Measurements from ENCODE around the gene ATP8A2. TPM values are rescaled to one million over a fixed set of nuclear protein-coding genes. Genes with fewer than 3 reads are reported as not detected.

ATP8A2 gene
- total RNA-seq, 2 experiments from 2014 or later = 1.1 to 1.2 TPM

- POLR2A ChIA-PET = no interaction called here
- Mint-ChIP-seq H3K27ac (no peak overlapping the region), H3K9me3 (ENCODE audit: insufficient read depth) (no peaks in the 10 kb centered on the region), H3K4me3 (no peak overlapping the region), H3K4me1 (ENCODE audit: low read depth) (peaks cover 17% of the 10 kb centered on the region), H3K27me3 (ENCODE audit: low read depth) (peaks cover 9% of the 10 kb centered on the region), H3K36me3 (ENCODE audit: low read depth) (no peaks in the 10 kb centered on the region)
- ATAC-seq (no peak), DNase-seq (no peak)
- CTCF ChIA-PET = no interaction called here
Measured at GRCh38 chr13:25756912-25757311, 385.1 kb downstream of the ATP8A2 start.

- Mint-ChIP-seq H3K27ac (no peak overlapping the region), H3K4me3 (no peak overlapping the region), H3K27me3 (ENCODE audit: low read depth) (peaks cover 9% of the 10 kb centered on the region), H3K4me1 (ENCODE audit: low read depth) (peaks cover 11% of the 10 kb centered on the region), H3K9me3 (ENCODE audit: insufficient read depth) (peaks cover 2% of the 10 kb centered on the region), H3K36me3 (ENCODE audit: low read depth) (no peaks in the 10 kb centered on the region)
- ATAC-seq (no peak), DNase-seq (no peak)
- ChIA-PET CTCF (no interaction called here), POLR2A (no interaction called here)
Measured at GRCh38 chr13:25761041-25761440, 389.3 kb downstream of the ATP8A2 start.

GRCh38 chr13:25762281-25762680, 390.5 kb downstream of the ATP8A2 start:
- Mint-ChIP-seq H3K4me3 (no peak overlapping the region), H3K27me3 (ENCODE audit: low read depth) (peaks cover 9% of the 10 kb centered on the region), H3K4me1 (ENCODE audit: low read depth) (peaks cover 11% of the 10 kb centered on the region), H3K27ac (no peak overlapping the region), H3K36me3 (ENCODE audit: low read depth) (no peaks in the 10 kb centered on the region), H3K9me3 (ENCODE audit: insufficient read depth) (peaks cover 3% of the 10 kb centered on the region)
- ChIA-PET CTCF (no interaction called here), POLR2A (no interaction called here)
- no peak for DNase-seq
- no peak for ATAC-seq

DNA sequence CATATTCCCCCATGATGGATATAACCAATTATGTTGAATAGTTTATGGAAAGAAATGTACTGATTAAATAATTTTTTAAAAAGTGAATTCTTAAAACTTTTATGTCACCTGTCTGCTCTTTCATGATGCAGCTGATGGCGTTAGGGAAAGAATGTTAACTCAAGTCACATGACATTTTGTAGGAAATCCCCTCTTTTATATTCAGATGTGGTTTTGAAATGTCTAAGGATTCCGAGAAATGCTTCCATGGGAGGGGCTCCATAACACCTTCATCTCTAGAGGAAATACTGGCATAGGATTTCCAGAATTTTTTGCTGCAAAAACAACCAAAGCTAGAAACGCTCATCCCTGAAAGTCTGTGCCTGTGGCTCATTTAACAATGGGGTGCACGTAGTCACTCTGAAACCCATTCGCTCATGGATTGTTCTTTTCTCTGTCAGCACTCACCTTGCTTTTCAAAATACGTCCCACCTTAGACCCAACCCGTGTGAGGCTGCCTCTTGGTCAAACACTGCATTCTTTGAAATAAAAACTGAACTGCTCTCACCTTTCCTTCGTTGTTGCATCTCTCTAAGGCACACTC, 391.1 kb downstream of the ATP8A2 start:
- ATAC-seq (no peak), DNase-seq (no peak)
- no peaks in the 10 kb centered on the region for H3K36me3 Mint-ChIP-seq (ENCODE audit: low read depth)
- no peak overlapping the region for H3K4me3 Mint-ChIP-seq
- H3K27me3 Mint-ChIP-seq (ENCODE audit: low read depth) = peaks cover 9% of the 10 kb centered on the region
- peaks cover 3% of the 10 kb centered on the region for H3K9me3 Mint-ChIP-seq (ENCODE audit: insufficient read depth)
- POLR2A ChIA-PET = no interaction called here
- no peak overlapping the region for H3K27ac Mint-ChIP-seq
- peaks cover 11% of the 10 kb centered on the region for H3K4me1 Mint-ChIP-seq (ENCODE audit: low read depth)
- CTCF ChIA-PET = no interaction called here

DNA sequence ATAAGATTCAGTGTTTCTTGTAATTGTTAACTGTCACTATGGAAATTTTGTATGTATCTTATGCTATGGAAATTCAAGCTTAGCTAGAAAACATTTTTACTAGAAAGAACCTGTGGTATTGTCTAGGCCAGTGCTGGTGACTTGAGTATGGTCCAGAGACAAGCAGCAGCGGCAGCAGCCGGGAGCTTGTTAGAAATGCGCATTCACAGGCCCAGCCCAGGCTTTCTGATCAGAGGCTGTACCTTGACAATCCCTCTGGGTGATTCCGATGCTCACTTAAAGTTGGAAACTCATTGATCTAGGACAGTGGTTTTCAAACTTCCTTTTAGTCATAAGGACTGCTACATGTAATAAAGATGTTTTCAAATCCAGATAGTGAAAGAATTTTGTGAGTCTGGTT, 392.6 kb downstream of the ATP8A2 start:
- ATAC-seq (no peak), DNase-seq (no peak)
- Mint-ChIP-seq H3K4me1 (ENCODE audit: low read depth) (peaks cover 11% of the 10 kb centered on the region), H3K9me3 (ENCODE audit: insufficient read depth) (peaks cover 3% of the 10 kb centered on the region), H3K36me3 (ENCODE audit: low read depth) (no peaks in the 10 kb centered on the region), H3K4me3 (no peak overlapping the region), H3K27ac (no peak overlapping the region), H3K27me3 (ENCODE audit: low read depth) (no peaks in the 10 kb centered on the region)
- POLR2A ChIA-PET = interaction anchor here (1.1 kb wide), 1 partner anchor 293 kb away, joined by 4 read pairs; no protein-coding TSS in a partner anchor
- CTCF ChIA-PET = interaction anchor here (1.5 kb wide), 1 partner anchor 27 kb away, joined by 3 read pairs; no protein-coding TSS in a partner anchor

GRCh38 chr13:25765266-25765665, 393.5 kb downstream of the ATP8A2 start:
- ChIA-PET POLR2A (no interaction called here), CTCF (interaction anchor here (1.5 kb wide), 1 partner anchor 26 kb away, joined by 3 read pairs; no protein-coding TSS in a partner anchor)
- no peaks in the 10 kb centered on the region for H3K27me3 Mint-ChIP-seq (ENCODE audit: low read depth)
- H3K27ac Mint-ChIP-seq = no peak overlapping the region
- H3K36me3 Mint-ChIP-seq (ENCODE audit: low read depth) = no peaks in the 10 kb centered on the region
- no peak for DNase-seq
- peaks cover 11% of the 10 kb centered on the region for H3K4me1 Mint-ChIP-seq (ENCODE audit: low read depth)
- ATAC-seq = no peak
- H3K4me3 Mint-ChIP-seq = no peak overlapping the region
- H3K9me3 Mint-ChIP-seq (ENCODE audit: insufficient read depth) = peaks cover 3% of the 10 kb centered on the region

GRCh38 chr13:25766576-25766975, 394.8 kb downstream of the ATP8A2 start:
- DNase-seq (no peak), ATAC-seq (no peak)
- H3K4me3 Mint-ChIP-seq = no peak overlapping the region
- H3K4me1 Mint-ChIP-seq (ENCODE audit: low read depth) = peaks cover 11% of the 10 kb centered on the region
- ChIA-PET POLR2A (no interaction called here), CTCF (no interaction called here)
- H3K27me3 Mint-ChIP-seq (ENCODE audit: low read depth) = no peaks in the 10 kb centered on the region
- H3K27ac Mint-ChIP-seq = no peak overlapping the region
- H3K36me3 Mint-ChIP-seq (ENCODE audit: low read depth) = no peaks in the 10 kb centered on the region
- H3K9me3 Mint-ChIP-seq (ENCODE audit: insufficient read depth) = peaks cover 3% of the 10 kb centered on the region

DNA sequence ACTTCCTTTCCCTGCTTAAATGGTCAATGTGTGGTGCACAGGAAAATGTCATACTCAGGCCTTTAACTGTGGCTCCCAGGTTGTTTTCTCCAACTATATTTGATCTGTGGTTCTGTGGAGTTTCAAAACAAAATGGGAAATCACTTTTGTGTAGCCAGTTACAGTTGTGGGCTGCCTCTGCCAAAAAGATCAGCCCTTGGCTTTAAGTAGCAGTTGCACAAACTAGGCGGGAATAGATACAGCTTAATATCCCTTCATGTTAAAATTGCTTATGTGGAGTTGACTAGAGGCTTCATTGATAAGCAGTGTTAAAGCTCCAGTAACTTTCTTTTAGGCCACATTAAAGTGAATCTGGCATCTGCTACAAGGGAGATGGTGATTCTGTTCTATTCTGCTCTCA, 395.2 kb downstream of the ATP8A2 start:
- ATAC-seq (no peak), DNase-seq (no peak)
- ChIA-PET CTCF (no interaction called here), POLR2A (no interaction called here)
- H3K36me3 Mint-ChIP-seq (ENCODE audit: low read depth) = no peaks in the 10 kb centered on the region
- peaks cover 11% of the 10 kb centered on the region for H3K4me1 Mint-ChIP-seq (ENCODE audit: low read depth)
- H3K9me3 Mint-ChIP-seq (ENCODE audit: insufficient read depth) = peaks cover 3% of the 10 kb centered on the region
- H3K27ac Mint-ChIP-seq = no peak overlapping the region
- no peak overlapping the region for H3K4me3 Mint-ChIP-seq
- H3K27me3 Mint-ChIP-seq (ENCODE audit: low read depth) = no peaks in the 10 kb centered on the region

DNA sequence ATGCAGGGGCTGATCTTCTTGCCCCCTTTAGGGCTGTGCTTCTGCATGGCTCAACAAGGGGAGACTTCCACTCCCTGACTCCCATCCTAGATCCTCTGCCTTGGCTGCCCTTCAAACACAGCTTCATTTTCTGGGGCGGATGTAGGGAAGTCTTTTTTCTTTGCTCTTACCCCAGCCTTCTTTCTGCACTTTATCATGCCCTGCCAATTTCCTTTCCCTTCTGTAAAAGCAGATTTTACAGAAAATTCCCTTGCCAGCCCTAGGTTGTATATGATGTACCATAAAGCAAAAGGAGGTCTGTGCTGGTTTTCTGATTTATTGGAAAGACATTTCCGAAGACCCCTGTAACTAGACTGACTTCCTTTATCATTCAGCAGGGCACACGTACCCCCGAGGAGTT, 396.6 kb downstream of the ATP8A2 start:
- H3K27me3 Mint-ChIP-seq (ENCODE audit: low read depth) = no peaks in the 10 kb centered on the region
- DNase-seq (no peak), ATAC-seq (no peak)
- peaks cover under 1% of the 10 kb centered on the region for H3K4me1 Mint-ChIP-seq (ENCODE audit: low read depth)
- no peaks in the 10 kb centered on the region for H3K36me3 Mint-ChIP-seq (ENCODE audit: low read depth)
- no peak overlapping the region for H3K27ac Mint-ChIP-seq
- peaks cover 3% of the 10 kb centered on the region for H3K9me3 Mint-ChIP-seq (ENCODE audit: insufficient read depth)
- ChIA-PET CTCF (no interaction called here), POLR2A (no interaction called here)
- H3K4me3 Mint-ChIP-seq = no peak overlapping the region

- H3K27me3 Mint-ChIP-seq (ENCODE audit: low read depth) = no peaks in the 10 kb centered on the region
- H3K36me3 Mint-ChIP-seq (ENCODE audit: low read depth) = no peaks in the 10 kb centered on the region
- H3K4me1 Mint-ChIP-seq (ENCODE audit: low read depth) = no peaks in the 10 kb centered on the region
- CTCF ChIA-PET = no interaction called here
- peaks cover 3% of the 10 kb centered on the region for H3K9me3 Mint-ChIP-seq (ENCODE audit: insufficient read depth)
- POLR2A ChIA-PET = no interaction called here
- H3K4me3 Mint-ChIP-seq = no peak overlapping the region
- H3K27ac Mint-ChIP-seq = no peak overlapping the region
- no peak for DNase-seq
- ATAC-seq = no peak
Measured at GRCh38 chr13:25768838-25769237, 397.1 kb downstream of the ATP8A2 start.

- H3K27me3 Mint-ChIP-seq (ENCODE audit: low read depth) = no peaks in the 10 kb centered on the region
- no peak for ATAC-seq
- no peaks in the 10 kb centered on the region for H3K4me1 Mint-ChIP-seq (ENCODE audit: low read depth)
- ChIA-PET CTCF (no interaction called here), POLR2A (no interaction called here)
- H3K36me3 Mint-ChIP-seq (ENCODE audit: low read depth) = no peaks in the 10 kb centered on the region
- no peak overlapping the region for H3K4me3 Mint-ChIP-seq
- no peak overlapping the region for H3K27ac Mint-ChIP-seq
- H3K9me3 Mint-ChIP-seq (ENCODE audit: insufficient read depth) = peaks cover 3% of the 10 kb centered on the region
- no peak for DNase-seq
Measured at GRCh38 chr13:25770601-25771000, 398.8 kb downstream of the ATP8A2 start.

GRCh38 chr13:25771202-25771601, 399.4 kb downstream of the ATP8A2 start:
- H3K36me3 Mint-ChIP-seq (ENCODE audit: low read depth) = no peaks in the 10 kb centered on the region
- no peak for ATAC-seq
- no peak overlapping the region for H3K27ac Mint-ChIP-seq
- no peak for DNase-seq
- no peaks in the 10 kb centered on the region for H3K9me3 Mint-ChIP-seq (ENCODE audit: insufficient read depth)
- ChIA-PET POLR2A (no interaction called here), CTCF (no interaction called here)
- H3K4me1 Mint-ChIP-seq (ENCODE audit: low read depth) = no peaks in the 10 kb centered on the region
- H3K27me3 Mint-ChIP-seq (ENCODE audit: low read depth) = no peaks in the 10 kb centered on the region
- H3K4me3 Mint-ChIP-seq = no peak overlapping the region

Data from activated CD8-positive, alpha-beta T cell treated with anti-CD3 and anti-CD28 coated beads, Interleukin-2, amount 10 ng/mL, durations not matched to agents 7 days and 5 days (primary cell).